Cardiac fibroblast (primary cell): Measurements from ENCODE around the gene MAGEA12.
"Not testable (repeated sequence)": the region's sequence is repeated elsewhere in the genome, so short reads cannot be mapped to it uniquely, and the experiment has no call there.

Source experiments
- DNase-seq, 2 donors: peaks; one replicate each; pipeline versions ENCODE4 v3.0.0 to v3.0.0-alpha.2; 2010; ENCODE audit warnings: low read depth in 2 of 2
- H3K4me3 ChIP-seq, 2 donors: replicated peaks in 1 of 2; 1 replicate in 1 of 2; 2 replicates in 1 of 2; pipeline ENCODE4 v1.5.1; 2011; ENCODE audit warnings: low read depth in 2 of 2, low read length in 2 of 2, mild to moderate bottlenecking in 2 of 2, moderate library complexity in 1 of 2
- TF ChIP-seq, protein P1 (sequence below): IDR thresholded peaks from one replicate; pipeline ENCODE4 v1.5.1; 2011; ENCODE audit warnings: low read depth, mild to moderate bottlenecking, low read length, inconsistent platforms

MAGEA12 gene, protein sequence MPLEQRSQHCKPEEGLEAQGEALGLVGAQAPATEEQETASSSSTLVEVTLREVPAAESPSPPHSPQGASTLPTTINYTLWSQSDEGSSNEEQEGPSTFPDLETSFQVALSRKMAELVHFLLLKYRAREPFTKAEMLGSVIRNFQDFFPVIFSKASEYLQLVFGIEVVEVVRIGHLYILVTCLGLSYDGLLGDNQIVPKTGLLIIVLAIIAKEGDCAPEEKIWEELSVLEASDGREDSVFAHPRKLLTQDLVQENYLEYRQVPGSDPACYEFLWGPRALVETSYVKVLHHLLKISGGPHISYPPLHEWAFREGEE

DNA sequence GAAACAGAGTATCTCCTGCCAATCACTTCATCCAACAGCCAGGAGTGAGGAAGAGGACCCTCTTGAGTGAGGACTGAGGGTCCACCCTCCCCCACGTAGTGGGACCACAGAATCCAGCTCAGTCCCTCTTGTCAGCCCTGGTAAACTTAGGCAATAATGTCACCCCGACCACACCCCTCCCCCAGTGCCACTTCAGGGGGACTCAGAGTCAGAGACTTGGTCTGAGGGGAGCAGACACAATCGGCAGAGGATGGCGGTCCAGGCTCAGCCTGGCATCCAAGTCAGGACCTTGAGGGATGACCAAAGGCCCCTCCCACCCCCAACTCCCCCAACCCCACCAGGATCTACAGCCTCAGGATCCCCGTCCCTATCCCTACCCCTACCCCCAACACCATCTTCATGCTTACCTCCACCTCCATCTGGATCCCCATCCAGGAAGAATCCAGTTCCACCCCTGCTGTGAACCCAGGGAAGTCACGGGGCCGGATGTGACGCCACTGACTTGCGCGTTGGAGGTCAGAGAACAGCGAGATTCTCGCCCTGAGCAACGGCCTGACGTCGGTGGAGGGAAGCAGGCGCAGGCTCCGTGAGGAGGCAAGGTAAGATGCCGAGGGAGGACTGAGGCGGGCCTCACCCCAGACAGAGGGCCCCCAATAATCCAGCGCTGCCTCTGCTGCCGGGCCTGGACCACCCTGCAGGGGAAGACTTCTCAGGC, at the start of gene MAGEA12, which contains the start of gene CSAG1:
MAGEA12 (plus strand) TSS at position 497 of the 715 bp plus-strand sequence. CDS start 2,405 bp downstream, outside the sequence.
CSAG1 (minus strand) TSS at position 461 of the 715 bp plus-strand sequence. CDS start 1,261 bp downstream, outside the sequence.
- H3K4me3 ChIP-seq, result no peak within 1 kb of the TSS
- TF ChIP-seq, protein P1, sequence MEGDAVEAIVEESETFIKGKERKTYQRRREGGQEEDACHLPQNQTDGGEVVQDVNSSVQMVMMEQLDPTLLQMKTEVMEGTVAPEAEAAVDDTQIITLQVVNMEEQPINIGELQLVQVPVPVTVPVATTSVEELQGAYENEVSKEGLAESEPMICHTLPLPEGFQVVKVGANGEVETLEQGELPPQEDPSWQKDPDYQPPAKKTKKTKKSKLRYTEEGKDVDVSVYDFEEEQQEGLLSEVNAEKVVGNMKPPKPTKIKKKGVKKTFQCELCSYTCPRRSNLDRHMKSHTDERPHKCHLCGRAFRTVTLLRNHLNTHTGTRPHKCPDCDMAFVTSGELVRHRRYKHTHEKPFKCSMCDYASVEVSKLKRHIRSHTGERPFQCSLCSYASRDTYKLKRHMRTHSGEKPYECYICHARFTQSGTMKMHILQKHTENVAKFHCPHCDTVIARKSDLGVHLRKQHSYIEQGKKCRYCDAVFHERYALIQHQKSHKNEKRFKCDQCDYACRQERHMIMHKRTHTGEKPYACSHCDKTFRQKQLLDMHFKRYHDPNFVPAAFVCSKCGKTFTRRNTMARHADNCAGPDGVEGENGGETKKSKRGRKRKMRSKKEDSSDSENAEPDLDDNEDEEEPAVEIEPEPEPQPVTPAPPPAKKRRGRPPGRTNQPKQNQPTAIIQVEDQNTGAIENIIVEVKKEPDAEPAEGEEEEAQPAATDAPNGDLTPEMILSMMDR, result no peak
- DNase-seq, result no peak

DNA sequence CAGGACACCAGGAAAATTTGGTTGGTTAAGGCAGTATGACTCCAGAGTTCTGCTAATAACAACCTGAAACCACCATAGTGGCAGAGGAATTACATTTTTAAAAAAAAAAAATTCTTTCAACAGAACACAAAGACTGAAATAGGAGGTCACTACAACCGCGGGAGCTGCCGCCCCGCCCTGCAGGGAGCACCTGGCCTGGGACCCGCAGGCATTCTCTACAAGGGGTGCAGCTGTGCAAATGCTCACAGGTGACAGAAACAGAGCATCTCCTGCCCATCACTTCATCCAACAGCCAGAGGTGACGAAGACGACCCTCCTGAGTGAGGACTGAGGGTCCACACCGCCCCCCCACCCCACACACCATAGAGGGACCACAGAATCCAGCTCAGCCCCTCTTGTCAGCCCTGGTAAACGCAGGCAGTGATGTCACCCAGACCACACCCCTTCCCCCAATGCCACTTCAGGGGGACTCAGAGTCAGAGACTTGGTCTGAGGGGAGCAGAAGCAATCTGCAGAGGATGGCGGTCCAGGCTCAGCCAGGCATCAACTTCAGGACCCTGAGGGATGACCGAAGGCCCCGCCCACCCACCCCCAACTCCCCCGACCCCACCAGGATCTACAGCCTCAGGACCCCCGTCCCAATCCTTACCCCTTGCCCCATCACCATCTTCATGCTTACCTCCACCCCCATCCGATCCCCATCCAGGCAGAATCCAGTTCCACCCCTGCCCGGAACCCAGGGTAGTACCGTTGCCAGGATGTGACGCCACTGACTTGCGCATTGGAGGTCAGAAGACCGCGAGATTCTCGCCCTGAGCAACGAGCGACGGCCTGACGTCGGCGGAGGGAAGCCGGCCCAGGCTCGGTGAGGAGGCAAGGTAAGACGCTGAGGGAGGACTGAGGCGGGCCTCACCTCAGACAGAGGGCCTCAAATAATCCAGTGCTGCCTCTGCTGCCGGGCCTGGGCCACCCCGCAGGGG, 35.3 kb upstream of the MAGEA12 start, which contains the start of gene MAGEA3:
MAGEA3 (plus strand) TSS at position 843 of the 980 bp plus-strand sequence. CDS start 2,039 bp downstream, outside the sequence.
- DNase-seq, H3K4me3 ChIP-seq: not testable (repeated sequence)

DNA sequence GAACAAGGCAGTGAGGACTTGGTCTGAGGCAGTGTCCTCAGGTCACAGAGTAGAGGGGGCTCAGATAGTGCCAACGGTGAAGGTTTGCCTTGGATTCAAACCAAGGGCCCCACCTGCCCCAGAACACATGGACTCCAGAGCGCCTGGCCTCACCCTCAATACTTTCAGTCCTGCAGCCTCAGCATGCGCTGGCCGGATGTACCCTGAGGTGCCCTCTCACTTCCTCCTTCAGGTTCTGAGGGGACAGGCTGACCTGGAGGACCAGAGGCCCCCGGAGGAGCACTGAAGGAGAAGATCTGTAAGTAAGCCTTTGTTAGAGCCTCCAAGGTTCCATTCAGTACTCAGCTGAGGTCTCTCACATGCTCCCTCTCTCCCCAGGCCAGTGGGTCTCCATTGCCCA, 33.2 kb upstream of the MAGEA12 start:
- DNase-seq, H3K4me3 ChIP-seq: not testable (repeated sequence)

DNA sequence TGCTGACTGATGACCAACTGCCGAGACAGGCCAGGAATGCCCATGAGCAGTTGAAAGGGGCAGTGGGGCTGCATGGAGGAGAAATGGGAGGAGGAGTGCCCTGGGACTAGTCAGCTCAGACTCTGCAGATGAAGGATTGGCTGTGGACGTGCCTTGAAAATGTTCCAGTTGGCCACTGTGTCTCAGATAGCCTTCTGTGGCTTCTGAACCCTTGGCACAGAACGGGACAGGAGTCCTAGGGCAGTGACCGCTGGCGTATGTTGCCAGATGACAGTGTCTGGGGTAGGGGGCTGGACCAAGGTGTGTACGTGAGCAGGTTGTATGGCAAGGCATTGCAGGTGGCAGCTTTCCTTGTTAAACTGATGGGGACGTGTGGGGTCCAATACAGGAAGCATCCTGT, 27.1 kb upstream of the MAGEA12 start:
- not testable (repeated sequence) for DNase-seq, H3K4me3 ChIP-seq

DNA sequence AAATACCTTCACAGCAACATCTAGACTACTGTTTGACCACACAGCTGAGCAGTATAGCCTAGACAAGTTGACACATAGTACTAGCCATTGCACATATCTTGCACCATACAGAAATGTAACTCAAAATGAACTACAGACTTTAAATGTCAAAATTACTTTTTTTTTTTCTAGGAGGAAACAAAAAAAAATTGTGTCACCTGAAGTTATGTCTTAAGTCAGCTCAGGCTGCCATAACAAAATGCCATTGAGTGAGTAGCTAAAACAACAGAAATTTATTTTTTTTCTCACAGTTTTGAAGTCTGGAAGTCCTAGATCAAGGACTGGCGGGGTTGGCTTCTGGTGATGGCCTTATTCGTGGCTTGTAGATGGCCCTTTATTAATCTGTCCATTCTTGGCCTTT, 24.4 kb upstream of the MAGEA12 start, which contains the start of gene CSAG2:
CSAG2 (minus strand) TSS at position 101 of the 400 bp plus-strand sequence. CDS start 161 bp downstream, outside the sequence.
- not testable (repeated sequence) for H3K4me3 ChIP-seq, DNase-seq

DNA sequence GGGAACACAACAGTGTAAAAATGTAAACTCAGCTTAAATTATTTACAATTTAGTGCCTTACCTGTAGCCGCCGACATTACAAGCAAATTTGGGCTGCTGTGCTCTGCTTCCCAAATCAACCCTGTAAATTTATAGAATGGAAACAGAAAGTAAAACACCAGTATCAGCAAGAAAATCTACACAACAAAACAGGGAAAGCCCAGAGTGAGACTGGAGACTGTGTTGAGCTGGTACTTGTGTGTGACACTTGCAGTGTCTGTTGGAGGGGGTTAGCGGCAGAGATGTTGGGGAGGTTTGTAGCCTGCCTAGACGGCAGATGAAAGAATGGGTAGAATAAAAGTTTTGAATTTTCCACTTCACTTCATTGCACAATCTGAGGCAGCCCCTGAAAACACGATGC, 20.4 kb upstream of the MAGEA12 start:
- H3K4me3 ChIP-seq, DNase-seq: not testable (repeated sequence)

DNA sequence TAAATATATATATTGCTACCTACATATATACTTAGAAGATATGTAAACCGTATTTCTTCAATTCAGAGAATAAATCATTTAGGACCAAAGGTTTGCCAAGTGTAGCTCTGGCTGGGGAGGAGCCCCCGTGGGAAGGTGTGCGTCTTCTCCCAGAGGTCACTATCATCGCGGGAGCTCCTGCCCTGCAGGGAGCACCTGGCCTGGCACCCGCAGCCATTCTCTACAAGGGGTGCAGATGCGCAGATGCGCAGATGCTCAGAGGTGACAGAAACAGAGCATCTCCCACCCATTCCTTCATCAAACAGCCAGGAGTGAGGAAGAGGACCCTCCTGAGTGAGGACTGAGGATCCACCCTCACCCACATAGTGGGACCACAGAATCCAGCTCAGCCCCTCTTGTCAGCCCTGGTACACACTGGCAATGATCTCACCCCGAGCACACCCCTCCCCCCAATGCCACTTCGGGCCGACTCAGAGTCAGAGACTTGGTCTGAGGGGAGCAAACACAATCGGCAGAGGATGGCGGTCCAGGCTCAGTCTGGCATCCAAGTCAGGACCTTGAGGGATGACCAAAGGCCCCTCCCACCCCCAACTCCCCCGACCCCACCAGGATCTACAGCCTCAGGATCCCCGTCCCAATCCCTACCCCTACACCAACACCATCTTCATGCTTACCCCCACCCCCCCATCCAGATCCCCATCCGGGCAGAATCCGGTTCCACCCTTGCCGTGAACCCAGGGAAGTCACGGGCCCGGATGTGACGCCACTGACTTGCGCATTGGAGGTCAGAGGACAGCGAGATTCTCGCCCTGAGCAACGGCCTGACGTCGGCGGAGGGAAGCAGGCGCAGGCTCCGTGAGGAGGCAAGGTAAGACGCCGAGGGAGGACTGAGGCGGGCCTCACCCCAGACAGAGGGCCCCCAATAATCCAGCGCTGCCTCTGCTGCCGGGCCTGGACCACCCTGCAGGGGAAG, 19.5 kb upstream of the MAGEA12 start, which contains the start of gene MAGEA2B:
MAGEA2B (plus strand) TSS at position 814 of the 973 bp plus-strand sequence. CDS start 2,479 bp downstream, outside the sequence.
- DNase-seq, H3K4me3 ChIP-seq: not testable (repeated sequence)

DNA sequence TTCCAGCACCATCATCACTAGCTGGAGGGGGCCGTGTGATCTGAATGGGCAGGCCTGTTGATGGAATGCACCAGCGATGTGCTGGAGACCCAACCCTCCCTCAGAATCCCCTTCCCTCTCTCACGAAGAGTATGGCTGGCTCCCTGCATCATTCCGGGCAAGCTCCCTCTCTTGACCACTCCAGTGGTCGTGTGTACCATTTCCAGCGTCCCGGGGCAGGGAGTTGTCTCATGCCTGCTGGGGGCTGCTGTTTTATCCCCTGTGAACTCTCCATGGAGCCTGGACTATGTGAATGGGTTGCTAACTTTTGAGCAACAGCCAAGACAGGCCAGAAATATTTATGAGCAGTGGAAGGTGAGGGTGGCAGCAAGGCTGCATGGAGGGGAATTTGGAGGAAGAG, 8.1 kb upstream of the MAGEA12 start:
- no peak for DNase-seq
- TF ChIP-seq, protein P1, result no peak
- H3K4me3 ChIP-seq, result no peak overlapping the region

DNA sequence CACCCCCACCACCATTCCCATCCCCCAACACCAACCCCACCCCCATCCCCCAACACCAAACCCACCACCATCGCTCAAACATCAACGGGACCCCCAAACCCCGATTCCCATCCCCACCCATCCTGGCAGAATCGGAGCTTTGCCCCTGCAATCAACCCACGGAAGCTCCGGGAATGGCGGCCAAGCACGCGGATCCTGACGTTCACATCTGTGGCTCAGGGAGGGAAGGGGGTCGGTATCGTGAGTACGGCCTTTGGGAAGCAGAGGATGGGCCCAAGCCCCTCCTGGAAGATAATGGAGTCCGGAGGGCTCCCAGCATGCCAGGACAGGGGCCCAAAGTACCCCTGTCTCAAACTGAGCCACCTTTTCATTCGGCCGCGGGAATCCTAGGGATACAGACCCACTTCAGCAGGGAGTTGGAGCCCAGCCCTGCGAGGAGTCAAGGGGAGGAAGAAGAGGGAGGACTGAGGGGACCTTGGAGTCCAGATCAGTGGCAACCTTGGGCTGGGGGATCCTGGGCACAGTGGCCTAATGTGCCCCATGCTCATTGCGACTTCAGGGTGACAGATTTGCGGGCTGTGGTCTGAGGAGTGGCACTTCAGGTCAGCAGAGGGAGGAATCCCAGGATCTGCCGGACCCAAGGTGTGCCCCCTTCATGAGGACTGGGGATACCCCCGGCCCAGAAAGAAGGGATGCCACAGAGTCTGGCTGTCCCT, 744 bp downstream of the MAGEA12 start:
- not testable (repeated sequence) for H3K4me3 ChIP-seq, DNase-seq
